ENCODE measurements around the gene EXOC4. TPM values are rescaled to one million over a fixed set of nuclear protein-coding genes. Genes with fewer than 3 reads are reported as not detected.

Gene EXOC4
- total and polyA plus RNA-seq, 2 donors (not counting 1 experiment from before 2014, with no cell fraction given) = 79.6 to 158 TPM

GRCh38 chr7:133763076-133763640 is 510.3 kb downstream of the EXOC4 start:
- Histone ChIP-seq H3K4me3 (replicated peaks in 1 of 4; ENCODE audit: control extremely low read depth in 1 of 4, insufficient read depth in 1 of 4, low read depth in 3 of 4, low read length in 4 of 4) (no peak overlapping the region), H3K79me2 (ENCODE audit: control insufficient read depth, insufficient read depth, low read length) (no peaks in the 10 kb centered on the region), H3K36me3 (ENCODE audit: control insufficient read depth, insufficient read depth, low read length) (no peaks in the 10 kb centered on the region), H4K20me1 (ENCODE audit: control insufficient read depth, extremely low read depth, insufficient read depth, low read length) (no peaks in the 10 kb centered on the region), H3K4me1 (ENCODE audit: control insufficient read depth, extremely low read depth, insufficient read depth, low read length) (no peaks in the 10 kb centered on the region), H3K27me3 (ENCODE audit: control insufficient read depth, insufficient read depth, low read length) (no peaks in the 10 kb centered on the region), H2AFZ (ENCODE audit: low read length) (no peak overlapping the region), H3K27ac (ENCODE audit: insufficient read depth, low read length) (no peak overlapping the region), H3K9me3 (ENCODE audit: control insufficient read depth, insufficient read depth, low read depth, low read length) (no peaks in the 10 kb centered on the region), H3K9ac (ENCODE audit: insufficient read depth, low read length) (no peak overlapping the region), H3K4me2 (ENCODE audit: extremely low read depth, insufficient read depth, low read length) (no peak overlapping the region)
- peak in 1 of 2 donors; percentile 3 for DNase-seq (ENCODE audit: low read depth in 2 of 2)
- TF ChIP-seq CTCF (conservative IDR thresholded peaks at IDR 0.05 in 1 of 2, IDR thresholded peaks at IDR 0.05 in 1 of 2; ENCODE audit: low read depth in 1 of 2, low read length in 2 of 2) = no peak
- TF ChIP-seq EZH2 (IDR thresholded peaks at IDR 0.05; ENCODE audit: low read length, missing control alignments) = no peak

GRCh38 chr7:133769668-133770067 is 516.8 kb downstream of the EXOC4 start:
- Histone ChIP-seq H3K4me2 (ENCODE audit: extremely low read depth, insufficient read depth, low read length) (no peak overlapping the region), H3K4me1 (ENCODE audit: control insufficient read depth, extremely low read depth, insufficient read depth, low read length) (no peaks in the 10 kb centered on the region), H3K27me3 (ENCODE audit: control insufficient read depth, insufficient read depth, low read length) (no peaks in the 10 kb centered on the region), H3K4me3 (replicated peaks in 1 of 4; ENCODE audit: control extremely low read depth in 1 of 4, insufficient read depth in 1 of 4, low read depth in 3 of 4, low read length in 4 of 4) (no peak overlapping the region), H3K9ac (ENCODE audit: insufficient read depth, low read length) (no peak overlapping the region), H3K36me3 (ENCODE audit: control insufficient read depth, insufficient read depth, low read length) (no peaks in the 10 kb centered on the region), H3K27ac (ENCODE audit: insufficient read depth, low read length) (no peak overlapping the region), H2AFZ (ENCODE audit: low read length) (no peak overlapping the region), H3K79me2 (ENCODE audit: control insufficient read depth, insufficient read depth, low read length) (no peaks in the 10 kb centered on the region), H4K20me1 (ENCODE audit: control insufficient read depth, extremely low read depth, insufficient read depth, low read length) (no peaks in the 10 kb centered on the region), H3K9me3 (ENCODE audit: control insufficient read depth, insufficient read depth, low read depth, low read length) (no peaks in the 10 kb centered on the region)
- TF ChIP-seq EZH2 (IDR thresholded peaks at IDR 0.05; ENCODE audit: low read length, missing control alignments) (no peak), CTCF (conservative IDR thresholded peaks at IDR 0.05 in 1 of 2, IDR thresholded peaks at IDR 0.05 in 1 of 2; ENCODE audit: low read depth in 1 of 2, low read length in 2 of 2) (no peak)
- DNase-seq (ENCODE audit: low read depth in 2 of 2) = no peak

GRCh38 chr7:133770863-133771492 is 518.1 kb downstream of the EXOC4 start:
- Histone ChIP-seq H3K27ac (ENCODE audit: insufficient read depth, low read length) (no peak overlapping the region), H3K9ac (ENCODE audit: insufficient read depth, low read length) (no peak overlapping the region), H3K36me3 (ENCODE audit: control insufficient read depth, insufficient read depth, low read length) (no peaks in the 10 kb centered on the region), H3K4me2 (ENCODE audit: extremely low read depth, insufficient read depth, low read length) (no peak overlapping the region), H3K79me2 (ENCODE audit: control insufficient read depth, insufficient read depth, low read length) (no peaks in the 10 kb centered on the region), H3K9me3 (ENCODE audit: control insufficient read depth, insufficient read depth, low read depth, low read length) (no peaks in the 10 kb centered on the region), H3K4me3 (replicated peaks in 1 of 4; ENCODE audit: control extremely low read depth in 1 of 4, insufficient read depth in 1 of 4, low read depth in 3 of 4, low read length in 4 of 4) (no peak overlapping the region), H2AFZ (ENCODE audit: low read length) (no peak overlapping the region), H3K4me1 (ENCODE audit: control insufficient read depth, extremely low read depth, insufficient read depth, low read length) (no peaks in the 10 kb centered on the region), H4K20me1 (ENCODE audit: control insufficient read depth, extremely low read depth, insufficient read depth, low read length) (no peaks in the 10 kb centered on the region), H3K27me3 (ENCODE audit: control insufficient read depth, insufficient read depth, low read length) (no peaks in the 10 kb centered on the region)
- DNase-seq (ENCODE audit: low read depth in 2 of 2) = peak; percentile 47 to 67
- no peak for TF ChIP-seq EZH2 (IDR thresholded peaks at IDR 0.05; ENCODE audit: low read length, missing control alignments)
- no peak for TF ChIP-seq CTCF (conservative IDR thresholded peaks at IDR 0.05 in 1 of 2, IDR thresholded peaks at IDR 0.05 in 1 of 2; ENCODE audit: low read depth in 1 of 2, low read length in 2 of 2)

All from fibroblast of lung (primary cell).